ENCODE results near the gene ANKRD65.
"Not testable (repeated sequence)": the region's sequence is repeated elsewhere in the genome, so short reads cannot be mapped to it uniquely, and the experiment has no call there.

The ANKRD65 gene

GRCh38 chr1:1412311-1412902 lies 8.7 kb downstream of the ANKRD65 start:
- not testable (repeated sequence) for DNase-seq

GRCh38 chr1:1411626-1412025 lies 9.4 kb downstream of the ANKRD65 start:
- DNase-seq: no peak

GRCh38 chr1:1410238-1410637 lies 10.8 kb downstream of the ANKRD65 start:
- DNase-seq: not testable (repeated sequence)

GRCh38 chr1:1407636-1408318 lies 13.3 kb downstream of the ANKRD65 start:
- no peak for DNase-seq

- peak; percentile 92 for DNase-seq
Observed at GRCh38 chr1:1406821-1407635, 14.0 kb downstream of the ANKRD65 start, which contains the start of gene MRPL20. Gene MRPL20 (minus strand): TSS chr1:1407293. CDS start chr1:1407217, 76 bp downstream.

- DNase-seq: no peak
Observed at GRCh38 chr1:1406101-1406820, 14.8 kb downstream of the ANKRD65 start.

GRCh38 chr1:1403653-1404052 lies 17.4 kb downstream of the ANKRD65 start:
- no peak for DNase-seq

GRCh38 chr1:1402901-1403392 lies 18.1 kb downstream of the ANKRD65 start:
- DNase-seq: not testable (repeated sequence)

GRCh38 chr1:1402072-1402900 lies 18.8 kb downstream of the ANKRD65 start:
- peak; percentile 60 for DNase-seq

GRCh38 chr1:1401457-1402010 lies 19.5 kb downstream of the ANKRD65 start:
- no peak for DNase-seq

- DNase-seq: no peak
Observed at GRCh38 chr1:1400576-1401456, 20.3 kb downstream of the ANKRD65 start.

GRCh38 chr1:1399872-1400575 lies 21.1 kb downstream of the ANKRD65 start:
- peak; percentile 20 for DNase-seq

- peak; percentile 97 for DNase-seq
Observed at GRCh38 chr1:1399187-1399871, 21.7 kb downstream of the ANKRD65 start, which contains the start of gene CCNL2. Gene CCNL2 (minus strand): TSS chr1:1399335. CDS start chr1:1399306, 29 bp downstream.

GRCh38 chr1:1398677-1399186 lies 22.3 kb downstream of the ANKRD65 start:
- no peak for DNase-seq

GRCh38 chr1:1397839-1398523 lies 23.1 kb downstream of the ANKRD65 start:
- DNase-seq: no peak

- DNase-seq: no peak
Observed at GRCh38 chr1:1395166-1395565, 25.9 kb downstream of the ANKRD65 start.

- DNase-seq: no peak
Observed at GRCh38 chr1:1394116-1394515, 27.0 kb downstream of the ANKRD65 start.

GRCh38 chr1:1393428-1393827 lies 27.6 kb downstream of the ANKRD65 start:
- DNase-seq: no peak
